Epithelial cell of proximal tubule (primary cell): ENCODE results near the gene SLC5A1. TPM values are rescaled to one million over a fixed set of nuclear protein-coding genes. Genes with fewer than 3 reads are reported as not detected.
"Not testable (repeated sequence)": the region's sequence is repeated elsewhere in the genome, so short reads cannot be mapped to it uniquely, and the experiment has no call there.

Experiments
- DNase-seq: peaks from one replicate; pipeline ENCODE4 v3.0.0-alpha.2; 2011; ENCODE audit warnings: low read depth
- H3K4me3 ChIP-seq: 2 replicates; pipeline ENCODE4 v1.5.1; 2011; ENCODE audit warnings: low read depth, mild to moderate bottlenecking, low read length
- total RNA-seq: library from RNA; depleted of rRNA; stranded (reverse); fragments of >200 nt; gene quantifications from 2 replicates; pipeline ENCODE4 v1.2.3, GENCODE V29; 2015
- TF ChIP-seq, protein P1 (sequence below): conservative IDR thresholded peaks from 2 replicates; pipeline ENCODE4 v1.5.1; 2012; ENCODE audit warnings: low read depth, mild to moderate bottlenecking, low read length

SLC5A1 gene
- total RNA-seq, 1 donor from 2014 or later, result not detected

DNA sequence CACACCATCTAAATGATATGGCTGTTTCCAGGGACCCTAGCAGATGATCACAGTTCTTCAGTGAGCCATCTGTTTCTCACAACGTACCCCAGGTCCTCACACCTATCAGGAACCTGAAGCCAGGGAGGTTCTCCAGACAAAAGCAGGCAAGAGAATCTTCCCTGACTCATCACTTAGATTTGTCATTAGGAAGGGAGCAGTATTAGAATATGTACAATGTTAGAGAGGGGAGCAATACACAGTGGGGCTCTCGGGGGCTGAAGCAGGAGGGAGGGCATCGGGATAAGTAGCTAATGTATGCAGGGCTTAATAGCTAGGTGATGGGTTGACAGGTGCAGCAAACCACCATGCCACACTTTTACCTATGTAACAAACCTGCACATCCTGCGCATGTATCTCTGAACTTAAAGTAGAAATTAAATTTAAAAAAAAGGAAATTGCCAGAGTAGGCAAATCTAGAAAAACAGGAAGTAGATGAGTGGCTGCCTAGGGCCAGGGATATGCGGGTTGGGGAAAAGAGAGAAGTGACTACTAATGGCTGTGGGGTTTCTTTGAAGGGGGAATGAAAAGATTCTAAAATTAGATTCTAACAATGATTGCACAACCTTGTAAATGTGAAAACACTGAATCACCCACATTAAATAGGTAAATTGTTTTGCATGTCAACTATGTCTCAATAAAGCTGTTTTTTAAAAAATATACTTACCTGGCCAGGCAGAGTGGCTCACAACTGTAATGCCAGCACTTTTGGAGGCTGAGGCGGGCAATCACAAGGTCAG is 101.6 kb downstream of the SLC5A1 start:
- H3K4me3 ChIP-seq, result no peak overlapping the region
- DNase-seq, result no peak
- TF ChIP-seq, protein P1, sequence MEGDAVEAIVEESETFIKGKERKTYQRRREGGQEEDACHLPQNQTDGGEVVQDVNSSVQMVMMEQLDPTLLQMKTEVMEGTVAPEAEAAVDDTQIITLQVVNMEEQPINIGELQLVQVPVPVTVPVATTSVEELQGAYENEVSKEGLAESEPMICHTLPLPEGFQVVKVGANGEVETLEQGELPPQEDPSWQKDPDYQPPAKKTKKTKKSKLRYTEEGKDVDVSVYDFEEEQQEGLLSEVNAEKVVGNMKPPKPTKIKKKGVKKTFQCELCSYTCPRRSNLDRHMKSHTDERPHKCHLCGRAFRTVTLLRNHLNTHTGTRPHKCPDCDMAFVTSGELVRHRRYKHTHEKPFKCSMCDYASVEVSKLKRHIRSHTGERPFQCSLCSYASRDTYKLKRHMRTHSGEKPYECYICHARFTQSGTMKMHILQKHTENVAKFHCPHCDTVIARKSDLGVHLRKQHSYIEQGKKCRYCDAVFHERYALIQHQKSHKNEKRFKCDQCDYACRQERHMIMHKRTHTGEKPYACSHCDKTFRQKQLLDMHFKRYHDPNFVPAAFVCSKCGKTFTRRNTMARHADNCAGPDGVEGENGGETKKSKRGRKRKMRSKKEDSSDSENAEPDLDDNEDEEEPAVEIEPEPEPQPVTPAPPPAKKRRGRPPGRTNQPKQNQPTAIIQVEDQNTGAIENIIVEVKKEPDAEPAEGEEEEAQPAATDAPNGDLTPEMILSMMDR, result no peak

DNA sequence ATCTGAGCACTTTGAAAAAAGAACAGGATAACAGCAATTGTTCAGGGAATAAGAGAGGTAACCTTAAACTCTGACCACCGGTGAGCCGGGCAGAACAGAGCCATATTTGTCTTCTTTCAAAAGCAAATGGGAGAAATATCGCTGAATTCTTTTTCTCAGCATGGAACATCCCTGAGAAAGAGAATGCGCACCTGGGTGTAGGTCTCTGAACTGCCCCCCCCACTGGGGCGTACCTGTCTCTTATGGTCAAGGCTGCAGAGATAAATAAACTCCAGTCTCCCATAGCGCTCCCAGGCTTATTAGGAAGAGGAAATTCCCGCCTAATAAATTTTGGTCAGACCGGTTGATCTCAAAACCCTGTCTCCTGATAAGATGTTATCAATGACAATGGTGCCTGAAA is 104.1 kb downstream of the SLC5A1 start:
- H3K4me3 ChIP-seq, DNase-seq: not testable (repeated sequence)

DNA sequence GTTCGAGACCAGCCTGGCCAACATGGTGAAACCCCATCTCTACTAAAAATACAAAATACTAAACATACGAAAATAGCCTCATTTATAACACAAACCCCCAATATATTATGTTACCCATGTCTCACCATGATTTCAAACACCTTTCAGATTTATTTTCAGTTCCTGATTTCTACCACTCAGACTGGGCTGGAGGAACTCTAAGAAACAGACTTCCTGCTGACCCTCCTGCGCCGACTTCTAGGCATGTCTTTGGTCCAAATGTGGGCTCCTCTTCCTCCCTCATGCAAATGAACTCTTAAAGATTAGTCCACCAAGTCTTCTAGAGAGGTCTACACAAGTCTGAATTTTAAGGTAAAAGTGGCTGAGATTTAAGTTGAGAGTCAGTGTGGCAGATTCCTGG is 105.3 kb downstream of the SLC5A1 start:
- not testable (repeated sequence) for DNase-seq

DNA sequence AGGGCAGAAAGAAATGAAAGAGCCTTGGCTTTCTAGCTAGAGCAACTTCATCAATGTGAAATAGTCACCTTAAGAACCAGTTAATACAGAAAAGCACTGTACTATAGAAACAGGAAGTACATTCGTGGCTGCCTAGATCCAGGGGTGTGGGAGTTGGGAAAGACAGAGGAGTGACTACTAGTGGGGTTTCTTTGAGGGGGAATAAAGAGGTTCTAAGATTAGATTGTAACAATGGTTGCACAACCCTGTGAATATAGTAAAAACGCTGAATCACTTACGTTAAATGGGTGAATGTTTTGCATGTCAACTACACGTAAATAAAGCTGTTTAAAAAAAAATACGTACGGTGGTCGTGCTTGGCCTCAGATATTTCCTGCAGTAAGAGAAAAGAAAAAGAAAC is 107.6 kb downstream of the SLC5A1 start:
- DNase-seq, H3K4me3 ChIP-seq: not testable (repeated sequence)

More for the DNA sequence above, 105.3 kb downstream of the SLC5A1 start:
- H3K4me3 ChIP-seq, result not testable (repeated sequence)

DNA sequence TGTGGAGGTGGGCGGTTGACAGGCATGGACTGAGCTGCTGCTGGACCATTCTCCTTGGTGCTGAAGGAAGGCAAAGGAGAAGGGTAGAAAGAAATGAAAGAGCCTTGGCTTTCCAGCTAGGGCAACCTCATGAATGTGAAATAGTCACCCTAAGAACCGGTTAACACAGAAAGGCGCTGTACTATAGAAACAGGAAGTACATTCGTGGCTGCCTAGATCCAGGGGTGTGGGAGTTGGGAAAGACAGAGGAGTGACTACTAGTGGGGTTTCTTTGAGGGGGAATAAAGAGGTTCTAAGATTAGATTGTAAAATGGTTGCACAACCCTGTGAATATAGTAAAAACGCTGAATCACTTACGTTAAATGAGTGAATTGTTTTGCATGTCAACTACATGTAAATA is 108.6 kb downstream of the SLC5A1 start:
- not testable (repeated sequence) for DNase-seq, H3K4me3 ChIP-seq

DNA sequence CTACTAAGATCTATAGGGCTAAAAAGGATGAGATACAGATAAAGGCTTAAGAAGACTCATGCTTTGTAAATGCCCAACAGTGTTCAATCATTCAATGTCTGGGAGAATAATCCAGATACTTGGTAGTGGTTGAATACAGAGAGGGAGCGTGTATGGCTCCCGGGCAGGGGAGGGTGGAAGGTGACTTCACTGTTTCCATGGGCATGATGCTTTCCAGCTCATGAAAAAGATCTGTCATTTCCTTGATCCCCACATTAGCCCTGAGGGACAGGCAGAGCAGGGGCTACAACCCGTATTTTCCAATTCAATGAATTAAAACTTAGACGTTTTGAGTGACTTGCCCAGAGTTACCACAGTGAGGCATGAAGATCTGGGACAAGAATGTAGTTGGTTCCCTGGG is 111.7 kb downstream of the SLC5A1 start:
- not testable (repeated sequence) for DNase-seq, H3K4me3 ChIP-seq

DNA sequence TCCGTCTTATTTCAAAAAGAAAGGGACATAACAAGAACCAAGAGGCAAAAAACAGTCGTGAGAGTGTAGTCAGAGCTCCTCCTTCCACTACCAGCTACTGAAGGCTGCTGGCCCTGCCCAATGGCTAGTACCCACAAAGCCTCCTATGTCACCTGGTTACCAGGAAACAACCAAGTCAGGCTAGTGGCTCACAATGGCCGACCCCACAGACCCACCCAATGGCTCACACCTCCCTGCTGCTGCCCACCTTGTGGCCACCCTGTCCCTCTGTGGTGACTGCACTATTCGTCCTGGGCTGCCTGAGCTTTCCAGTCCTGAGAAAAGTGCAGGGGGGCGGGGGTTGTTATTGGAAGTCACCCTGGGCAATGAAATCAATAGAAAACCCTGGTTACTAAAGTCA is 114.6 kb downstream of the SLC5A1 start:
- DNase-seq, H3K4me3 ChIP-seq: not testable (repeated sequence)

DNA sequence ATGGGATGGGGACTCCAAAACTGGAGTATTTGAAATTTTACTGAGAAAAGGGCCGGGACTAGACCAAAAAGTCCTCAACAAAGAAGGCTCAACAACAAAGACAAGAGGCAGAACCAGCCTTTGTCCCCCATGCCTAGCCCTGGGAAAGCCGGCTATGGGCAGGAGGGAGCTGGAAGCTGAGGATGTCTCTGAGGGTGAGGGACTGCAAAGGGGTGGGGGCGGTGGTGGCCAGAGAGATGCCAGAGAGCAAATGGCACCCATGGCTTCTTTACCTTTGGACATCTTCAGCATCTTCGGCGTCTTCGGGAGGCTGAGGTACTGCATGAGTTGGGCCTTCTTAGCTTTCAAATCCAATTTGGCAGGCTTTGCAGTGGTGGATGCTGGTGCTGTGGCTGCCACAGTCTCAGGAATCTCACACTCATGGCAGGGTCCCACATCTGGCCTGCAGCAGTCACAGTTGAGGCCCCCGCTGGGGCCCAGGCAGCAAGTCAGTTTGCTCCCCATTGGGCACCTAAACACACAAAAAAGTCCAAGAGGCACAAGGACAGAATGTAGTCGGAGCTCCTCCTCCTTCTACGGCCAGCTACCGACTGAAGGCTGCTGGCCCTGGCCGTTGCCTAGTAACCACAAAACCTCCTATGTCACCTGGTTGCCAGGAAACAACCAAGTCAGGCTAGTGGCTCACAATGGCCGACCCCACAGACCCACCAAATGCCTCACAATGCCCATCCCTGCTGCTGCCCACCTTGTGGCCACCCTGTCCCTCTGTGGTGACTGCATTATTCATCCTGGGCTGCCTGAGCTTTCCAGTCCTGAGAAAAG is 115.9 kb downstream of the SLC5A1 start, which contains the start of gene C22orf42:
Gene C22orf42 (minus strand): TSS at position 592 of the 822 bp plus-strand sequence. CDS start 88 bp downstream, at position 504.
- DNase-seq, result no peak
- no peak within 1 kb of the TSS for H3K4me3 ChIP-seq

DNA sequence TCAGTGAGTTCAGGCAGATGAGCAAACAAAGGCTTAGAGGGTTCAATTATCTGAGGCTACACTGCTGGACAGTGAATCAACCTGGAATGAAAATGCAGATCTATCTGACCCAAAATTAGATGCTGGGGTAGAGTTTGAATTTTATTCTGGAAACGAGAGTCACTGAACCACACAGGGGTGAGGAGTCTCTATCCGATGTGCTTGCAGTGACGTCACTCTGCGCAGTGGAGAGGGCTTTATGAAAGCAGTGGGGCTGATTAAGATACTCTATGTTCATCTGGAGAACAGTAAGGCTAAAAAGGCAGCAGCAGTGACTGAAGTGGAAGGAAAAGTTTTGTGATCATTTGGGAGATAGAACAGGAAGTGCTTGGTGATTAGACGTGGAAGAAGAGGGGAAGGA is 117.3 kb downstream of the SLC5A1 start:
- not testable (repeated sequence) for H3K4me3 ChIP-seq, DNase-seq

More for the DNA sequence above, 115.9 kb downstream of the SLC5A1 start, which contains the start of gene C22orf42:
- TF ChIP-seq, protein P1, result no peak

Other genes starting within 250 kb of the SLC5A1 start
- gene YWHAH, start 98.7 kb upstream of the SLC5A1 start, total RNA-seq, result 276 and 345 TPM in 2 replicates
- gene C22orf42, start 116.0 kb downstream of the SLC5A1 start, total RNA-seq, result not detected in 2 replicates
- gene RFPL2, start 161.8 kb downstream of the SLC5A1 start, total RNA-seq, result not detected in 2 replicates
- not detected in 2 replicates for gene SLC5A4, start 212.1 kb downstream of the SLC5A1 start, total RNA-seq